T-helper 17 cell (primary cell): Measurements from ENCODE around the gene PIK3R3. TPM values are rescaled to one million over a fixed set of nuclear protein-coding genes. Genes with fewer than 3 reads are reported as not detected.

Experiments
- ATAC-seq: fragments of 150-1000 bp; cut with Tn5 transposase; 2 replicates; pipeline ENCODE4 v1.10.0; 2021; ENCODE audit warnings: mild to moderate bottlenecking, moderate library complexity
- DNase-seq, 3 donors: peaks; one replicate each; pipeline versions ENCODE4 v3.0.0 to v3.0.0-alpha.2; 2020 to 2021
- H3K9me3 ChIP-seq: one replicate; pipeline ENCODE4 v1.7.0; 2013; ENCODE audit warnings: low read length, mild to moderate bottlenecking; ENCODE audit not compliant: control insufficient read depth, poor library complexity, severe bottlenecking
- H3K27ac Mint-ChIP-seq: one replicate; pipeline ENCODE4 v1.8.0; 2022; ENCODE audit warnings: mild to moderate bottlenecking, moderate library complexity, mixed read lengths
- H3K27me3 Mint-ChIP-seq: one replicate; pipeline ENCODE4 v1.8.0; 2022; ENCODE audit warnings: mixed read lengths
- H3K36me3 Mint-ChIP-seq: one replicate; pipeline ENCODE4 v1.8.0; 2022; ENCODE audit warnings: low read depth, mixed read lengths
- H3K4me1 Mint-ChIP-seq: one replicate; pipeline ENCODE4 v1.8.0; 2022; ENCODE audit warnings: mild to moderate bottlenecking, mixed read lengths
- H3K4me3 Mint-ChIP-seq: one replicate; pipeline ENCODE4 v1.8.0; 2022; ENCODE audit warnings: mild to moderate bottlenecking, moderate library complexity, mixed read lengths
- total RNA-seq, 4 donors: library from RNA in 2 of 4; stranded (reverse) in 2 of 4; gene quantifications; one replicate each; pipeline ENCODE4 v1.2.3 and lab custom pipeline; 2022 to 2026

The PIK3R3 gene
- total RNA-seq, 2 donors from 2014 or later = 0.32 to 0.47 TPM

DNA sequence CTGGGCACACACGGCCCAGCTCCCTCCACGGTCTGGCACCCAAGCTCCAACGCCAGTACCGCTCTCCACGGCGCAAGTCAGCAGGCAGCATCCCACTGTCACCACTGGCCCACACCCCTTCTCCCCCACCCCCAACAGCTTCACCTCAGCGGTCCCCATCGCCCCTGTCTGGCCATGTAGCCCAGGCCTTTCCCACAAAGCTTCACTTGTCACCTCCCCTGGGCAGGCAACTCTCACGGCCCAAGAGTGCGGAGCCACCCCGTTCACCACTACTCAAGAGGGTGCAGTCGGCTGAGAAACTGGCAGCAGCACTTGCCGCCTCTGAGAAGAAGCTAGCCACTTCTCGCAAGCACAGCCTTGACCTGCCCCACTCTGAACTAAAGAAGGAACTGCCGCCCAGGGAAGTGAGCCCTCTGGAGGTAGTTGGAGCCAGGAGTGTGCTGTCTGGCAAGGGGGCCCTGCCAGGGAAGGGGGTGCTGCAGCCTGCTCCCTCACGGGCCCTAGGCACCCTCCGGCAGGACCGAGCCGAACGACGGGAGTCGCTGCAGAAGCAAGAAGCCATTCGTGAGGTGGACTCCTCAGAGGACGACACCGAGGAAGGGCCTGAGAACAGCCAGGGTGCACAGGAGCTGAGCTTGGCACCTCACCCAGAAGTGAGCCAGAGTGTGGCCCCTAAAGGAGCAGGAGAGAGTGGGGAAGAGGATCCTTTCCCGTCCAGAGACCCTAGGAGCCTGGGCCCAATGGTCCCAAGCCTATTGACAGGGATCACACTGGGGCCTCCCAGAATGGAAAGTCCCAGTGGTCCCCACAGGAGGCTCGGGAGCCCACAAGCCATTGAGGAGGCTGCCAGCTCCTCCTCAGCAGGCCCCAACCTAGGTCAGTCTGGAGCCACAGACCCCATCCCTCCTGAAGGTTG is 97.6 kb downstream of the PIK3R3 start:
- H3K4me3 Mint-ChIP-seq = no peak overlapping the region
- H3K9me3 ChIP-seq = no peaks in the 10 kb centered on the region
- no peaks in the 10 kb centered on the region for H3K36me3 Mint-ChIP-seq
- no peak overlapping the region for H3K27ac Mint-ChIP-seq
- H3K27me3 Mint-ChIP-seq = no peaks in the 10 kb centered on the region
- DNase-seq = no peak
- ATAC-seq = no peak
- no peaks in the 10 kb centered on the region for H3K4me1 Mint-ChIP-seq

DNA sequence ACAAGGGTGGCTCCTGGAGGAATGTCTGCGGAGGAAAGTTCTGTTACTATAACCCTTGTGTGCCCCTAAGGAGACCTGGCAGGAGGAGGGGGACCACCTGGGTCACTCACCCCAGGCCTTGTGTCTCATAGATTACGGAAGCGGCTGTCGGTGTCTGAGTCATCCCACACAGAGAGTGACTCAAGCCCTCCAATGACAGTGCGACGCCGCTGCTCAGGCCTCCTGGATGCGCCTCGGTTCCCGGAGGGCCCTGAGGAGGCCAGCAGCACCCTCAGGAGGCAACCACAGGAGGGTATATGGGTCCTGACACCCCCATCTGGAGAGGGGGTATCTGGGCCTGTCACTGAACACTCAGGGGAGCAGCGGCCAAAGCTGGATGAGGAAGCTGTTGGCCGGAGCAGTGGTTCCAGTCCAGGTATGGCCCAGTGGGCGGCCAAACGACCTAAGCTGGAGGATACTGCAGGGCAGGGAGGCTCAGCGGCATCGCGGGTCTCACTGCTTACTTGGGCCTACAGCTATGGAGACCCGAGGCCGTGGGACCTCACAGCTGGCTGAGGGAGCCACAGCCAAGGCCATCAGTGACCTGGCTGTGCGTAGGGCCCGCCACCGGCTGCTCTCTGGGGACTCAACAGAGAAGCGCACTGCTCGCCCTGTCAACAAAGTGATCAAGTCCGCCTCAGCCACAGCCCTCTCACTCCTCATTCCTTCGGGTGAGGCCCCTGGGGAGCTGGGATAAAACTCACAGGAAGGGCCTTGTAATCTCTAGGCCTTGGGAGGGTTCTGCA is 101.4 kb downstream of the PIK3R3 start:
- Mint-ChIP-seq H3K4me1 (peaks cover 1% of the 10 kb centered on the region), H3K27ac (peak overlapping the region; percentile 34), H3K36me3 (no peaks in the 10 kb centered on the region), H3K4me3 (no peak overlapping the region), H3K27me3 (no peaks in the 10 kb centered on the region)
- no peak for DNase-seq
- no peaks in the 10 kb centered on the region for H3K9me3 ChIP-seq
- ATAC-seq = no peak

DNA sequence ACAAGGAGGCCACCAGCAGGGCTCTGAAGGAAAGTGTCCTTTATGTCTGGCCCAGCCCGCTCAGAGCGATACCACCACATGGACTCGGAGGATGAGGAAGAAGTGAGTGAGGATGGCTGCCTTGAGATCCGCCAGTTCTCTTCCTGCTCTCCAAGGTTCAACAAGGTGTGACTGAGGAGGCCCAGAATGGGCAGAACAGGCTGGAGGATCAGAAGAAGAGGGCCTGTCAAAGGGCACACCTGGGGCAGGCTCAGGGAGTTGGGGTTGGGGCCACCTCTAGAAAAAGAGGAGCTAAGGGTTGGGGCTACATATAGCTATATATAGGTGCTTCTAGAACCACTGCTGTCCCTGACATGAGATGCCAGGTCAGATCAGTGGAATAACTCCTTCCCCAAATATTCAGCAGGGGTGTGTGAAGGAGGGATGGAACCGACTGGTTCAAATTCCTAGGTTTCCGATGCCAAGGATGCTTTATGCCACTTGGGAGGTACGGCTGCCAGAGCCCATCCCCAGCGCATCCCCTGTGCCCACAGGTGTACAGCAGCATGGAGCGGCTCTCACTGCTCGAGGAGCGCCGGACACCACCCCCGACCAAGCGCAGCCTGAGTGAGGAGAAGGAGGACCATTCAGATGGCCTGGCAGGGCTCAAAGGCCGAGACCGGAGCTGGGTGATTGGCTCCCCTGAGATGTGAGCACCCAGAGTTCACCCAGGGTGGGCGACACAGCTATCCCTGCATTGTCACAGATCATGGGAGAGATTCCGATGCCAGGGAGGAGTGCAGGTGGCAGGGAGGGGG is 102.2 kb downstream of the PIK3R3 start:
- Mint-ChIP-seq H3K27ac (no peak overlapping the region), H3K4me1 (peaks cover 3% of the 10 kb centered on the region), H3K36me3 (no peaks in the 10 kb centered on the region), H3K4me3 (no peak overlapping the region), H3K27me3 (no peaks in the 10 kb centered on the region)
- no peaks in the 10 kb centered on the region for H3K9me3 ChIP-seq
- DNase-seq (no peak), ATAC-seq (no peak)

DNA sequence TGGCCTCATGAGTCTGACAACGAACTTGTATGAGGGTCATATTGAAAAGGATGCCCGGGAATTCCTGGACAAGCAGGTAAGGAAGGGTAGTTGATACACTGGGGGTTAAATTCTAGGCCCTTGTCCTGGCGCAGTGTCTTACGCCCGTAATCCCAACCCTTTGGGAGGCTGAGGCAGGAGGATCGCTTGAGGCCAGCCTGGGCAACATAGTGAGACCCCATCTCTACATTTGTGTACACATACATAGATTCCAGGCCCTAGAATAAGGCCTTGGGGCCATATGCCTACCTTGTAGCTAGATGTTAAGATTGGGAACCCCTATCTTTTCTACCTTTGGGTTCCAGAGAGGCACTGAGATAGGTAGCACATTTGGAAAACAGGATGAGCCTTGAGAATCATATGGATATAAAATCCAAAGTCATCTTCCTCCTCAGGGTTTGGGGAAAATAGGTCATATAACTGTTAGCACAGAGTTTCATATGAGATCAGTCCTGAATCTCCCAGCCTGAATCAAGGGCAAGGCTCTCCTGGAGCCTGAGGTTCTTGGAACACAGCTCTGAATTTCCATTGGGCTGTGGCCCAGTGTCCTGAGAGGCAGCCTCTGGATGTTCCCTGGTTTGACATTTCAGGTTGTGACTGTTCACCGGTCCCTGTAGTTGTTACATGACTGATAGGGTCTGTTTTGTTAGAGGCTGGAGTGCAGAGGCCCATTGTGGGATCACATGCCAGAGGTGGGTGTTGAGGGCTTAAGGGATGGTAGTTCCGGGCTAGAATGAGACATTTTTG is 104.4 kb downstream of the PIK3R3 start:
- ATAC-seq = no peak
- Mint-ChIP-seq H3K4me1 (peaks cover 3% of the 10 kb centered on the region), H3K27ac (no peak overlapping the region), H3K4me3 (no peak overlapping the region), H3K36me3 (peaks cover 3% of the 10 kb centered on the region), H3K27me3 (no peaks in the 10 kb centered on the region)
- no peak for DNase-seq
- no peaks in the 10 kb centered on the region for H3K9me3 ChIP-seq

DNA sequence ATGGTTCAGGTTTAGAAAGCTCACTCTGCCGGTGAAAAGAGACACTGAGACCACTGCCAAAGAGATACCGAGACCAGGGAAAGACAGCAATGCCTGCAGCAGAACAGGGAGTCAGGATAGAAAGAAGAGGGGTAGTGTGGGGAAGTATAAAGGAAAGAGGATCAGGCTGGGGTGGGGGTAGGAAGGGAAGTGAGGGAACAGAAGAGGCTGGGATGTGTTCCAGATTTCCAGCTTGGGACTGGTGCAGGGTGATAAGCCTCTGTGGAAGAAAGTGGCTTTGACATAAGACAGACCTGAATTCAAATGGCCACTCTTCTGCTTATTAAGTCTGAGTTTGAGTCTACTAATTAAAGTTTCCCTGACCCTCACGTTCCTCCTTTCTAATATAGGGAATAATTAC is 105.9 kb downstream of the PIK3R3 start:
- Mint-ChIP-seq H3K27me3 (no peaks in the 10 kb centered on the region), H3K4me3 (no peak overlapping the region), H3K4me1 (peaks cover 3% of the 10 kb centered on the region), H3K27ac (no peak overlapping the region), H3K36me3 (peaks cover 3% of the 10 kb centered on the region)
- no peaks in the 10 kb centered on the region for H3K9me3 ChIP-seq
- DNase-seq (no peak), ATAC-seq (no peak)

DNA sequence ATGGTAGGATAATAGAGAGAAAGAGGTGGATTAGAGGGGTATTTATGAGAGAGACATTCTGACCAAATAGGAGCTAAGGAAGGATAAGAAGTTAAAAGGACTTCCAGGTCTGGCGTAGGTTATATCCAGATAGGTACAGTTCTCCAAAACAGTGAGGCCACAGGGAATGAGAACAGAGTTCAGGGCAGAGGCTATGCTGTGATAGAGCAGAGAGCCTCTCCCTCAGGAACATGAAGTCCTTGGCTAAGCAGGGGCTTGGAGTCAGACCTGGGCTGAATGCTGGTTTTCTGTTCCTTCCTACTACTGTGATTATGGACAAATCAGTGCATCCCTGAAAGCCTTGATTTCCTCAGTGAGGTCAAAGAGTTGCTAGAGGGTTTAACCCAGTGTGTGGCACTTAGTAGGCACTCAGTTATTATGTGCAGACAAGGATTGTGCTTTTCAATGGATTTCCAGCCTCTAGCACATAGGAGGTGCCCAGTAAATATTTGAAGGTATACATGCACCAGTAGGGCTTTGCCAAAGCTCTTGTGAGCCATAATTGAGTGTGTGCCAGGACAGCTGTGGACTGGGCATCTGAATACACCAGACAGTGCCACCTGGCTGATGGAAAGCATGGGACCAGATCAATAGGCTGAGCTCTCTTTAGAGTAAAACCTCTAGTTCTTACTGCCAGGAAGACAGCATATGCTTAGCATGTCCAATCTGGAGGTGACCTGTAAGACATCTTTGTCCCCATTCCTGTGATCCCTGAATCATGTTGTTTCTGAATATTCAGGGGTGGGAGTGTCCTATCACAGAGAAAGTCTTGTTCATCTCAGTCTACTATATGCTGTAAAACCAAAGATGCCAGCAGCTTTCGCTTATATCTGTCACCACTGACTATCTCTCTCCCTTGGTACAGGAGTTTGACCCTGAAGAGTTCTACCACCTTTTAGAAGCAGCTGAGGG is 111.1 kb downstream of the PIK3R3 start:
- H3K9me3 ChIP-seq = no peaks in the 10 kb centered on the region
- no peak for DNase-seq
- Mint-ChIP-seq H3K4me1 (peaks cover 3% of the 10 kb centered on the region), H3K27me3 (no peaks in the 10 kb centered on the region), H3K36me3 (peaks cover 3% of the 10 kb centered on the region), H3K27ac (no peak overlapping the region), H3K4me3 (no peak overlapping the region)
- ATAC-seq = no peak

DNA sequence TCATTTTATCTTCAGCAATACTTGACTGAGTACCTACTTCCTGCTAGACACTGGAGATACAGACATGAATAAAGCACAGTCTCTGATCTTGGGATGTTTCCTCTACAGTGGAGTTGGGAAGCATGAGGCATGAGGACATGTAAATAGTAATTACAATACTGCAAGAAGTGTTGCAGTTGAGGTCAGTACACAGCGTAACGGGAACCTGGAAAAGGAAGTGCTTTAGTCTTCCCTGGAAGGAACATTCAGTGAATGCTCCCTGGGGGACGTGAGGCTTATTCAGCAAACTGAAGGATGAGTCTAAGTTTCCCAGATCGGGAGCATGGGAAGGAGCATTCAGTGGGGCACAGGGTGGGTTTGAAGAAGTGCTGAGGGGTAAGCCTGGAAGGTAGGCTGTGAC is 112.4 kb downstream of the PIK3R3 start:
- H3K4me1 Mint-ChIP-seq = no peaks in the 10 kb centered on the region
- no peak overlapping the region for H3K27ac Mint-ChIP-seq
- no peak overlapping the region for H3K4me3 Mint-ChIP-seq
- H3K27me3 Mint-ChIP-seq = no peaks in the 10 kb centered on the region
- no peaks in the 10 kb centered on the region for H3K9me3 ChIP-seq
- ATAC-seq (no peak), DNase-seq (no peak)
- peaks cover 3% of the 10 kb centered on the region for H3K36me3 Mint-ChIP-seq

DNA sequence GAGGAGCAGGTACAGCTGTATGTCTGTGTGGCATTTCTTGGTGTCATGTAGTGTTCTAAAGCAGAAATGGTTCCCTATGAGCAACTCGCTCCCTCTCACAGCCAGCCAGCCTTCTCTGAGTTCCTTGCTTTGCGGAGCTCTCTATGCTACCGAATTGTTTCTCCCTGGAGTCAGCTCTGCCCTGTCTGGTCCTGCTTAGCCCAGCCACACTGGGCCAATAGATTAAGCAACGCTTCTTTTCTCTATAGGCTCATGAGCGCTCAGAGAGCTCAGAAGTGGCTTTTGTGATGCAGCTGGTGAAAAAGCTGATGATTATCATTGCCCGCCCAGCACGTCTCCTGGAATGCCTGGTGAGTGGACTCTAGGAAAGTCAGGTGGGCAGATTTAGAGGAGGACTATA is 113.1 kb downstream of the PIK3R3 start:
- Mint-ChIP-seq H3K36me3 (peaks cover 3% of the 10 kb centered on the region), H3K4me3 (no peak overlapping the region), H3K27ac (no peak overlapping the region), H3K4me1 (no peaks in the 10 kb centered on the region), H3K27me3 (no peaks in the 10 kb centered on the region)
- ATAC-seq = no peak
- no peak for DNase-seq
- no peaks in the 10 kb centered on the region for H3K9me3 ChIP-seq

DNA sequence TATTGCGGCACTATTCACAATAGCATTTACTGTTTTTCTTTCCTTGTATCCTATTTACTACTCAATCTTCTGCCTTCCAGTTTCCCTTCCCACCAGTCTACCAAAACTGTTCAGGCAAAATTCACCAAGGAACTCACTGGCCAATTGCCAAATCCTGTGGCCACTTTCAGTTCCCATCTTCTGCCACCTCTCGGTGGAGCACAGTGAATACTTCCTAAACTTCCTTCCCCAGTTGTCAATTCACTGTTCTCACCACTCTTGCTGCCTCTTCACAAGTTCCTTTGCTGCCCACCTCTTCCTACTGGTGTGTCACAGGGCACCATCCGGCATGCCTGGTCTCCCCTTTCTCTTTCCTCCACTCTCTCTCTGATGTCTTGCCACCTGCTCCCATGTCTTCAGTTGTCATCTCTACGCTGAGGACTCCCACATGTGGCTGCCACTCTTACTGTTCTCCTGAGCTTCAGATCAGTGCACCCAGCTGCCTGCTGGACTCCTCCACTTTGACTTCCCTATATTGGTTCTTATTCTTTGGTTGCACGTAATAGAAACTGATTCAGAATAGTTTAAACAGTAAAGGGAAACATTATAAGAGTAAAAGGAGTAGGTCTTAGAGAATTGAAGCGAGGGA is 114.4 kb downstream of the PIK3R3 start:
- Mint-ChIP-seq H3K27ac (no peak overlapping the region), H3K4me1 (no peaks in the 10 kb centered on the region), H3K27me3 (no peaks in the 10 kb centered on the region), H3K4me3 (no peak overlapping the region), H3K36me3 (no peaks in the 10 kb centered on the region)
- ATAC-seq (no peak), DNase-seq (no peak)
- no peaks in the 10 kb centered on the region for H3K9me3 ChIP-seq

DNA sequence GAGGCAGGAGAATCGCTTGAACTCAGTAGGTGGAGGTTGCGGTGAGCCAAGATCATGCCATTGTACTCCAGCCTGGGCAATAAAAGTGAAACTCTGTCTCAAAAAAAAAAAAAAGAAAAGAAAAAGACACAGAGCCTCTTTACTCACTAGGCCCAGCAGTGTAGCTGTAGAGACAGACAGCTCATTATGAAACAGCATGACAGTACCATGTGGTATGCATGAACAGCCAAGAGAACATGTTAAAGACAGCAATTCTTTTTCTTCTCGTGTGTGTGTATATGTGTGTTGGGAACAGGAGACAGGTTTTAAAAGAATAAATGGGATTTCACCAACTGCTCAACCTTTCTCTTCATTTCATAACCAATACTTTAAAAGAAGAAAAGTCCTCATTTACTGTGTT is 118.8 kb downstream of the PIK3R3 start:
- no peak overlapping the region for H3K27ac Mint-ChIP-seq
- H3K27me3 Mint-ChIP-seq = no peaks in the 10 kb centered on the region
- DNase-seq = no peak
- no peaks in the 10 kb centered on the region for H3K4me1 Mint-ChIP-seq
- no peak overlapping the region for H3K4me3 Mint-ChIP-seq
- ATAC-seq = no peak
- no peaks in the 10 kb centered on the region for H3K9me3 ChIP-seq
- peaks cover 8% of the 10 kb centered on the region for H3K36me3 Mint-ChIP-seq

DNA sequence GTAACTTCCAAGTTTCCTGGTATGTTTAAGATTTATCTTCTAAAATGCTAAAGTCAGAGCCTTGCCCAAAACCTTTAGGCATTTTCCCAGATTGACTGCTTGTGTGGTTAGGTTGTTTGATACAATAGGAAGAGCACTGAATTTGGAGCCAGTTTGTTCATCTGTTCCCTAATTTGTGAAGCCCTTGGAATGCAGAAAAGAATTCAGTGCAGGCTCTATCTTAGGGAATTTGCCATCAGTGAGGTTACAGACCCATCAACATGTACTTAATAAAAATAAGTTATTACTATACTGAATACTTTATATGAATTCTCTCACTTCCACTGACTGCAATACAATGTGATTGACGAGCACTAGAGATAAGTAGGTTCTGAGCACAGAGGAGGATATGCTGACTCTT is 120.2 kb downstream of the PIK3R3 start:
- peaks cover 2% of the 10 kb centered on the region for H3K4me1 Mint-ChIP-seq
- H3K9me3 ChIP-seq = no peaks in the 10 kb centered on the region
- no peak overlapping the region for H3K27ac Mint-ChIP-seq
- no peaks in the 10 kb centered on the region for H3K27me3 Mint-ChIP-seq
- ATAC-seq (no peak), DNase-seq (no peak)
- H3K4me3 Mint-ChIP-seq = no peak overlapping the region
- H3K36me3 Mint-ChIP-seq = peaks cover 13% of the 10 kb centered on the region
